DMS79 treated with DMSO at 0.1 percent for 48 hours (cell line): ENCODE data around the gene SPTBN5.
"Not testable (repeated sequence)": the region's sequence is repeated elsewhere in the genome, so short reads cannot be mapped to it uniquely, and the experiment has no call there.

ENCODE experiments used
- DNase-seq: peaks from one replicate; lab custom pipeline; 2025; lab: John Stamatoyannopoulos, UW

SPTBN5 gene

DNA sequence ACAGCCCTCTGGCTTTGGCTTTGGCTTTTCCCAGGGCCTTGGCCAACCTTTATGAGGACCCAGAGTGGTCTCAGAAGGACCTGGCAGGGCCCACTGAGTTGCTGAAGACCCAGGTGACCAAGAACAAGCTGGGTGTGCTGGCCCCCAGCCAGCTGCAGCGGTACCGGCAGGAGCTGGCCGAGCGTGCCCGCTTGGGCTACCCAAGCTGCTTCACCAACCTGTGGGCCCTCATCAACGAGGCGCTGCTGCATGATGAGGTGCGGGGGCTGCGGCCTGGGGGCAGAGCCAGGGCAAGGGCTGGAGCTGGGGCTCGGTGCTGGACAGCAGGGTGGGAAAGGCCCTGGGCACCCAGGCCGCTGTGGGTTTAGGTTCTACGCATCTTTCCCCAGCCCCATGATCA, 49.0 kb downstream of the SPTBN5 start:
- DNase-seq: no peak

DNA sequence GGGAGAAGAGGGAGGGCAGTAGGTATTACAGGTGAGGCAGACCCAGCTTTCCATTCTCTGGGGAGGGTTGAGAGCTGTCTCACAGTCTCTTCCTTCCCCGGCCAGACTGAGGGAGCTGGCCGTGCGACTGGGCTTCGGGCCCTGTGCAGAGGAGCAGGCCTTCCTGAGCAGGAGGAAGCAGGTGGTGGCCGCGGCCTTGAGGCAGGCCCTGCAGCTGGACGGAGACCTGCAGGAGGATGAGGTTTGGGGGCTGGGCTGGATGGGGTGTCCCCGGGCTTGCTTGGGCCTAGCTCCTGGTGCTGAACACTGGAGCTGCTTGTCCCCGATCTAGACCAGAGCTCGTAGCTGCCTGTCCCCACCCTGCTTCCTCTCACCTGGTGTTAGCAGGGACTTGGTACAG, 50.3 kb downstream of the SPTBN5 start:
- no peak for DNase-seq

DNA sequence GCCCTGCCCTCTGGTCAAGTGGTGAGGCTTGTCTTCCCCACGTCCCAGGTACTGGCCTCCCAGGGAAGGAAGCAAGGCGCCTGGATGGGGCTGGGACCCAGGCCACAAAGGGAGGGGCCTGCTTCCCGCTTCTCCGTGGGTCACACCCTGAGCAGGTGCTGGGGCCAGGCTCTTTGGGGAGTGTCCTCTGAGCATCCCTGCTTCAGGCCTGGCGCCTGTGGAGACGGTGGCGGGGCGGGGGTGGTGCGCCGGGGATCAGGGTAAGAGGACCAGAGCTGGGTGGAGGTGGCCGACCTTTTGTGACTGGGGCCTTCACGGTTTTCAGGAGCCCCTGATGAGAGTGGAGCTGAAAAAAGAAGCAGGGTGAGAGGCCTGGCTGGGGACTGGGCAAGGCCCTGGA, 51.6 kb downstream of the SPTBN5 start:
- no peak for DNase-seq

DNA sequence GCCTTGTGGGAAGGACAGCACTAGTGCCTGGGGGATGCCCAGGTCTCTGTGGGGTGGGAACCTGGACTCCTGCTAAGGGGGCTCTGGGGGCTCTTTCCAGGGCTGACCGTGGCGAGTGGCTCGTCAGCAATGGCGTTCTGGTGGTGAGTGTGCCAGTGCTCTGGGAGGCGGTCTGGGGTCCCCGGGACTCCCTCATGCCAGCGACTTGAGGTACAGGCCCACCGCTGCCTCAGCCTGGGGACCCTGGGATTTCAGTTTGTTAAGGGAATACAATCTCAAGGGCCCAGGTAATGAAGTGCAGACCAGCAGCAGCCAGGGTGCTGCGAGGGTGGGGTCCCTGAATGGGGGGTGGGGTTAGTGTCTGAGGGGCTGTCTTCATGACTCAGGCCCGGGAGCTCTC, 52.7 kb downstream of the SPTBN5 start:
- DNase-seq: no peak

DNA sequence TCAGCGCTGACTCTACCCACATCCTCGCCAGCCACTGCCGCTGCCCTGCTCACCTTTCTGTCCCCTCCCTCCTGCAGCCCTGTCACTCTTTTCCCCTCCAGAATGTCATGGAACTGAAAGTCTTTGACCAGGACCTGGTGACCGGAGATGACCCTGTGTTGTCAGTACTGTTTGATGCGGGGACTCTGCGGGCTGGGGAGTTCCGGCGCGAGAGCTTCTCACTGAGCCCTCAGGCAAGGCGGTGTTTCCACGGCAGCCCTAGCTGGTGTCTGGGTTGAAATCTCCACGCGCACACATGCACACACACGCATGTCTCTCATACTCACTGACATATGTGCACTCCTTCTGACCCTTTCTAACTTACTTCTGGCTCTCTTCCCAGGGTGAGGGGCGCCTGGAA, 53.2 kb downstream of the SPTBN5 start:
- no peak for DNase-seq

DNA sequence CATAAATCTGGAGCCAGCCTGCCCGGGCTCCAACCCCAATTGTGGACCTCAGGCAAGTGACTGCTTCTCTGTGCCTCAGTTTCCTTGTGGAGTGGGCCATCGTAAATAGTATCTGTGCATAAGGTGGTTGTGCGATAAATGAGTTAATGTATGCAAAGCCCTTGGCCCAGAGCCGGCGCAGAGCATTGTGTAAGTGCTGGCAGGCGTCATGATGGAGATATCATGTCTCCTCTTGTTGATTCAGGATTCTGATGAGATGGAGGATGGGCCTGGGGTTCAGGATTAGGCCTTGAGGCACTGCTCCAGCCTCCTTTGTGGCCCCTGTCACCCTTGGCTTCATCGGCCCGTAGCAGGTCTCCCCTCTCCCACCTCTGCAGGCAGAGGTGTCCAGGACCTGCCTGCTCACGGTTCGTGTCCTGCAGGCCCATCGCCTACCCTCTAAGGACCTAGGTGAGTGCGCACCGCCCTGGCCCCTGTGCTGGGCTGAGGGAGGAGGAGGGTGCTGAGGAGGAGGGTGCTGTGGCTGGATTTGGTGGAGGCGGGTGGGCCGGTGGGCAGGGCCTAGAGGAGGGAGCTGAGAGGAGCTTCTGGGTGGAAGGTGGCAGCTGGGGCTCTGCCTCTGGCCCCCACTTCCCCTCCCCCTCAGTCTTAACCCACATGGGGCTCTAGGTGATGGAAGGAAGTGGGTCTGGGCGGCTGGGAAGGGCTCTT, 53.9 kb downstream of the SPTBN5 start:
- no peak for DNase-seq

DNA sequence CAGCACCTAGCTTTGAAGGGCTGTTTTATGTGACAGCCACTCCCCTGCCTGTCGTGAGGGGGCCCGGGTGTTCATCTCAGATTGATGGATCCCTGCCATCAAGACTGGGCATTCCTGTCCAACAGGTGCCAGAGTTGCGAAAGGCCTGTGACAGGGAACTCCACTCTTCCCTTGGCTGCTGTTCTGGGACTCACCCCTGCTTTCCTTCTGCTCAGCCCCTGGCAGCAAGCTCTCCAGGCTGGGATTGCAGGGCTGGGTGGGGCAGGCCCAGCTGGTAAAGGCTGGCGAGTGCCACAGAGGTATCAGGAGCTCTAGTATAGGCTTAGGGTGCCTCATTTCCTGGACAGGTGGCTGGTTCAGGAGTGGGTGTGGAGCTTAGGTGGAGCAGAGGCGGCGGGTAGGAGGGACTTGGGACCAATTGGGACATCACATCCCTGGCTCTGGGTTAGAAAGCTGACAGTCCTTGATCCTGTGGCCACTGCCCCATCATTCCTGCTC, 55.4 kb downstream of the SPTBN5 start, which contains the start of gene PLA2G4B:
Gene PLA2G4B, plus strand, starts transcription at position 448 of the 498 bp plus-strand sequence. CDS start 67 bp downstream, outside the sequence.
- DNase-seq: no peak

DNA sequence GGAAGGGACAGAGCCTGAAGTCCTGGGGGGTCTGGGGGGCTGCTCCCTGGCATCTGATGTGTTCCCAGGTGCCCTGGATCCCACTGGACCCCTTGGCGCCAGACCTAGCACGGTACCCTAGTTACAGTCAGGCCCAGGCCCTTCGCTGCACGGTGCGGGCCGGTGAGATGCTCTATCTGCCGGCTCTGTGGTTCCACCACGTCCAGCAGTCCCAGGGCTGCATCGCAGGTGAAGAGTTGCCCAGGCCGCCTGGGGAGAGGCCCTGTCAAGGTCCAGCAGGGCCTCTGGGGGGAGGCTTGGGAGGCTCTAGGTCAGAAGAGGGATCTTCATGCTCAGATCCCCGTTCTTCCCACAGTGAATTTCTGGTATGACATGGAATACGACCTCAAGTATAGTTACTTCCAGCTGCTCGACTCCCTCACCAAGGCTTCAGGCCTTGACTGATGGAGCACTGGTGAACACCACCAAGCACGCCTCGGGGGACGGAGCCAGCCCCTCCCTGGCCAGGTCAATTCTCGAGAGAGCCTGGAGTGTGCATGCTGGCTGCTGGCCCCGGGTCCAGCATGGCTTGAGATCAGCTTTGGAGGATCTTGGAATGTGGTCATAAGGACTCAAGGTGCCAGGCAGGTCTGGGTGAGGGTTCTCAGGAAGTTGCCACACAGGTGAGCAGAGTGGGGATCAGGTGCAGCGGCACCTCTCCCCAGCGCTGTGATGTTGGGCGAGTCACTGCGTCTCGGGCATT, 57.0 kb downstream of the SPTBN5 start:
- DNase-seq: no peak

DNA sequence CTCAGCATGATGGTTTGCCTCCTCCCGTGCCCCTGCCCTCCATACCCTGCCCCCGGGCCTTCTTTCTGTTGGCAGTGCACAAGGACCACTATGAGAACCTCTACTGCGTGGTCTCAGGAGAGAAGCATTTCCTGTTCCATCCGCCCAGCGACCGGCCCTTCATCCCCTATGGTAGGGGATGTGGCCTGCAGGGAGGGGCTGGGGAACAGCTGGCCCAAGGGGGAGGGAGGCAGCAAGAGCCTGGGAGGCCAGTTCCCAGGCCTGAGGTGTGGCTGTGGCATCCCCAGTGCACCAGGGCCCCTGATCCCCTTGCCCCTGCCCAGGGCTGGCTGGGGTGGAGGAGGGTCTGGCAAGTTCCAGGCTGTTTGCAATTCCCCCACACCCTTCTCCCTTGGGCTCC, 57.8 kb downstream of the SPTBN5 start:
- DNase-seq: no peak

DNA sequence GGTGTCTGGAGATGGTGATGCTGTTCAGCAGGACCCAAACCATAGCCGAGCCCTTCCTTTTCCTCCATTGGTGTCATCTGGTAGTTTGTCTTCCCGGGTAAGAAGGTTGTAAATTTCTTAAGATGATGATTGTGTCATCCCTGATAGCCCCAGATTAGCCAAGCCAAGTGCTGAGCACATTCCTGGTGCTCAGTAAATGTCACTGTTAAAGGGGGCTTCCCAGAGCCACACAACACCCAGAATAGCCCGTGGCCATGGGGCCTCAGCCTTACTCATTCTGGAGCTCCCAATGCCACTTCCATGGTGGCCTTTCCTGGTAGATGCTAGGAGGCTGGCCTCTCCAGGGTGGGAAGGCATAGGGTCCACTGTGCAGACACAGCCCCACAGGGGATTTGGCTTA, 59.8 kb downstream of the SPTBN5 start:
- DNase-seq: no peak

DNA sequence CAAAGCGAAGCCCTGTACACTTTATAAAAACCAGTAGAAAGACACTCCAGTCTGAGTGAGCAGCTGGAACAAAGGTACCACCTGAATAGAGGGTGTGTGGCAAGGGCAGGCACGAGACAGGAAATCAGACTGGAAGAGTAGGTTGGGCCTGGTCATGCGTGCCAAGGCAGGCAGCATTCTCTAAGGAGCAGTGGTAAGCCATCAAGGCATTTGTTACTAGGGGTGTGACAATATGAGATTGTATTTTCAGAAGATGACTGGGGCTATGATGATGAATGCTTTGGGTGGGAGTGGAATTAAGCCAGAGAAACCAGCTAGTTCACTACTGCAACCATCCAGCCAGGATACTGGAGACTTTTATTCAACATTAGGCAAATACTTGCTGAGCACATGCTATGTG, 61.0 kb downstream of the SPTBN5 start:
- no peak for DNase-seq

DNA sequence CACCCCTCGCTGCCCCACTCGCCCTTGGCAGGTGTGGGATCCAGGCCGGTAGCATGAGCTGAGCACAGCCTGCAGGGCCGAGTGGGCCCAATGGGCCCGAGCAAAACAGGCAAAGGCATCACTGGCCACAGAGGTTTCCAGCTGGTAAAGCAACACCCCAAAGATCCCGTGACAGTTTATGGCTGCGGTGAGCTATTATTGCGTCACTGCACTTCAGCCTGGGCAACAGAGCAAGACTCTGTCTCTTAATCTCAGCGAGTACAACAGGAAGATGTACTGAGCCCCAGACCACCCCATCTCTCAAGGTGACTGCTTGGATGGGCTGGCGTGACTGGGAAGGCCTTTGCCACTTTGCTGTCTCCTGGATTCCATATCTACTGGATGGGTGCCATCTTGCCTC, 61.6 kb downstream of the SPTBN5 start:
- DNase-seq: no peak

DNA sequence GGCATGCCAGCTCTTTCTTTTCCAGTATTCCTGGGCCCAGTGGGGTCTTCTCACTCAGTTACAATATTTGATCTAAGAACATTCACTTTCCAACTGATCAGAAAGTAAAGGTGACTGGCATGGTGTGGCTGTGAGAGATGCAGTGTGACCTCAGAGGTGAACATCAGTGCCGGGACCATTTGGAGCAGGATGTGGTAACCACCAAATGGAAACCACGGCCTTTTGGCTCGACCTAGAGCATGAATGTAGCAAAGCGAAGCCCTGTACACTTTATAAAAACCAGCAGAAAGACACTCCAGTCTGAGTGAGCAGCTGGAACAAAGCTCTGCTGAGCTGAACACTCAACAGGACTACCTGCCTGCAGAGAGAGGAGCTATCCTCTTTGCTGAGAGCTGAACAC, 62.6 kb downstream of the SPTBN5 start:
- not testable (repeated sequence) for DNase-seq

DNA sequence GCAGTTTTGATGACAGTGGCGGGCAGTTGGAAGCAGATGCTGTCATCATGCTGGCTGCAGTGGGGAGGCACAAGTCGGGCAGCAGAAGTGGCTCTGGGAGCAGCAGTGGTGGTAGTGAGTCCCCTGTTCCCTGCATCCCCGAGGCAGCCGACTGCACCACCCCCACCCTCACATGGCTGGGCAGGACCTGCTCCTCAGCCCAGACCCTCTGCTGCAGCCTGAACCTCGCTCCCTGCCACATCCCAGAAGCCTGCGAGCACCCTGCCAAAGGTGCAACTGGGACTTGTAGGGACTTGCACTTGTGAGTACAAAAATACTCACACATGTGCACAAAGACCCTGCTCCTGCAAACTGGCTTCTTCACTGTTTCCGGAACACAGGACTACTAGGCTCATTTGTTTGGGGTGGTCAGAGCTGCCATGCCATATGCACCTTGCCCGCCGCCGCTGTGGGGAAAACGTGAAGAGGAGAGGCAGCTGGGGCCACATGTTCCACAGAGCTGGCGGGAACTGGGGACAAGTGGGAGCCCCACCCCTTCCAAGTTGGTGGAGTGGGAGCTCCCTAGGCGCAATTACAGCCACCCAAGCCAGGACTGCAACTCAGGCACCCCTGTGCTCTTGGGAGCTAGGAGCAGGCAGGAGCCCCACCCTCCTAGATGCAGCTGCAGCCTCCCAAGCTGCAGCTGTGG, 63.8 kb downstream of the SPTBN5 start:
- DNase-seq: no peak

DNA sequence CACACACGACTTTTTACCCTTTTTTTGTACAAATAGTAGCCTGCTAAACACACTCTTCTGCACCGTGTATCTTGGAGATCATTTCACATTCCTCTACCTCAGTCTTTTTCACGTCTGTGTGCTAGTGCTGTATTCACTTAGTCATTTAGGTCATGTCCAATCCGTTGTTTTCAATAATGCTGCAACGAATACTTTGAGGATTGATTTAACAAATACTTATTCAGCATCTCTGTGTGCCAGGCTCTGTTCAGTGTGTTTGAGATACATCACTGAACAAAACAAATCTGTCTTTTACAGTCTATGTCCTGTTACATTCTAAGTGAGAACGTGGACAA, 65.1 kb downstream of the SPTBN5 start:
- no peak for DNase-seq

DNA sequence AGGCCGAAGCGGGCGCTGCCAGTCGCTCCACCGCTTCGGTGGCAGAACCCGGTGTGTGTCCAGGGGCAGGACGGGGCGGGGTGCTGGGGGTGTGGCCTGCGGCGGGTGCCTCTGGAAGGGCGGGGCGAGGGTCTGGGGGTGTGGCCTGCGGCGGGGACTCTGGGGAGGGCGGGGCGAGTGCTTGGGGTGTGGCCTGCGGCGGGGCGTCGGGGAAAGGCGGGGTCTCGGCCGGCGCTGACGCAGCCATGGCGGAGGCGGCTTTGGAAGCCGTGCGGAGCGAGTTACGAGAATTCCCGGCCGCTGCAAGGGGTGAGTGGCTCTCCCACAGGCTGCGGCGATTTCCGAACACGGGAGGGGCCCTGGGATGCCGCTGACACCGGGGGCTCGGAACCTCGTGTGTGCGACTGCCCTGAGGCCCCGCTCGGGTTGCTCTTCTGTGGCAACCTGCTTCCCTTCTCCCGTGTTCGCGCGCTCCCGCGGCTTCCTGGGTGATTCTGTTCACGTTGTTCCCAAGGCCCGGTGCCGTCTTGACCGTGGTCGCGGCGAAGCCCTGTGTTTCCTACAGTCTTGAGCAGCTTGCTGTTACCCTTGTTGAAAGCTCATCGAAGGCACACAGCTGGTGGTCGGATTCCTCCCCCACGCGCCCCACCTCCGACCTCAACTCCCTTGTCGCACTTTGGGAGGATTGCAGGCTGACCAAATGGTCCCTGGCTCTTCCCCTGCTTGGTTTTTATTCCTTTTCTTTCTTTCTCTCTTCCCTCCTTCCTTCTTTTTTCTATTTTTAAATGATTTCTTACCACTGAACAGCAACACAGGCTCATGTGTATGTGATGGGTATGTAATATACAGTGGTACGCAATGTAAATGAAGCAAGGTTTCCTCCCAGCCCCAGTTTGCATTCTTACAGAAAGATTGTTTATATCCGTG, 65.7 kb downstream of the SPTBN5 start, which contains the start of gene JMJD7:
Gene JMJD7, plus strand, starts transcription at position 213 of the 927 bp plus-strand sequence. Its CDS starts 33 bp downstream, at position 246.
- DNase-seq: peak; percentile 17

DNA sequence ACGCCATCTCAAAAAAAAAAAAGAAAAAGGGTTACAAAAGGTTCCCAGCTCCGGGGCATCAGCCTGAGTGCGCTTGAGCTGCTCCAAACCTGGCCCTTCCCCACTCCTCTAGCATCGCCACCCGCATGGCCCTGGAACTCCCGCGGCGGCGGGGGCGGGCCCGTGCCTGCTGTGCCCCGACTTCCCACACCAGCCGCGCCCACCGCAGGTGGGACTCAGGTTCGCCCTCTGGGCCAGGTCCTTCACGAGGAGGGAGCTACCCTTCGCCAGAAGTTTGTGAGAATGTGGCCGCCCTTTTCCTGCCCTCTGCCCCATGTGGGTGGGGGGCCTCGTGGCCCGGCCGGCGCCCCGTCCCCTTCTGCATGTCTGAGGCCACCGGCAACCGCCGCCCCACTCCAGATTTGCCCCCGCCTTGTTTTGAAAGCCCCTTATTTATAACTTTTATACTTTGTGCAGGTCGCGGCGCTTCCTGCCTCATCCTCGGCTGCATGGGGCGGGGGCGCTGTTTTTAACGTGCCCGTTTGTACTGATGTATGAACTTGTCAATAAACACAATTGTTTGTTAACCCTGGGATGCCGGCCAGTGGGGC, 66.5 kb downstream of the SPTBN5 start:
- DNase-seq: no peak

DNA sequence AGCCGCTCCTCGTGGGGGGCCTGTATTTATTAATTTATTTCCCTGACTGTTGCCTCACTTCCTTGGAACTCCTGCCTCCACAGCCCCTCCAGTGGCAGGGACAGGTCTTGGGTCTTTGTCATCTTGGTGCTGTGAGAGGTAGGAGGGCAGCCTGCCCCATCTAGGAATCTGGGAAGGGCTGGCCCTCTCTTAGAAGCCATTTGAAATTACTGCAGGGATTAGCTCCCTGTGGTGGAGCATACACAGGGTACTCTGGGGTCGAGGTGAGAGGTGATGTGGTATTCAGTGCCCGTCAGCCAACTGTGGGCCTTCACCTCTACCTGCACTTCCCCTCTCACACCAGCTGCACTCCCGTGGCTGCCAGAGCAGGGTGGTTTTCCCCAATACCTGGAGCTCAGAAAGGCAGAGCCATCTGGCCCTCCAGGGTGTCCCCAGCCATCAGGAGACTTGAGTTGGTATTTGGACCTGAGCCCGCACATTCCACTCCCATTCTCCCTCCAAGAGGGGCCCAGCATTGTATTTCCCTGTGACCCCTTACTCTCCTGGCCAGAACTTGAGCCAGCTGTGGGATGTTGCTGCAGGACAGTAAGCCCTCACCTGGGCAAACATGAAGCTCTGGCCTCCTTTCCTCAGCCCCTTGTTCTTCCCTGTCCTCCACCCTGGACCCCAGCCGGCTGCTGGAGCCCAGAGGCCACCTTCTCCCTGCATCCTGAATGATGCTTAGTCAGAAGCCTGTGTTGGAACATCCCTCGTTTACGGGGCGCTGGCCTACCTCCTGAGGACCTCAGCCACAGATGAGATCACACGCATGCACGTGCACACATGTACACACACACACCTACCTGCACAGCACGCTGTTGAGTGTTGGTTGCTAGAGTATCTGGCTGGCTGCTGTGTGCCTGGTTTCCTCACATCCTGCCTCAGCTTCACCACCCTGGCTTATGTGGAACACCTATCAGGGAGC, 68.0 kb downstream of the SPTBN5 start:
- DNase-seq: no peak

DNA sequence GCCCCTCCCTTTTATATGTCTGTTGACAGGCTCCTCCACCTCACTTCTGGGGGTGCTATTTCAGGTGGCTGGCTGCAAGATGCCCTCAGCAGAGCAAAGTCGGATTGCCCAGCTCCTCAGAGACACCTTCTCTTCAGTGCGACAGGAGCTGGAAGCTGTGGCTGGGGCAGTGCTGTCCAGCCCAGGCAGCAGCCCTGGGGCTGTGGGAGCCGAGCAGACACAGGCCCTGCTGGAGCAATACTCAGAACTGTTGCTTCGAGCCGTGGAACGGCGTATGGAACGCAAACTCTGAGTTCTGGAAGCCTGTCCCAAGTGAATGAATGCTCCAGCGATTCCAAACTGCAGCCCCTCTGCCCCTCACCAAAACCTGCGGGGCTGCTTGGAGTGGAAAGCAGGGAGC, 68.7 kb downstream of the SPTBN5 start:
- no peak for DNase-seq

DNA sequence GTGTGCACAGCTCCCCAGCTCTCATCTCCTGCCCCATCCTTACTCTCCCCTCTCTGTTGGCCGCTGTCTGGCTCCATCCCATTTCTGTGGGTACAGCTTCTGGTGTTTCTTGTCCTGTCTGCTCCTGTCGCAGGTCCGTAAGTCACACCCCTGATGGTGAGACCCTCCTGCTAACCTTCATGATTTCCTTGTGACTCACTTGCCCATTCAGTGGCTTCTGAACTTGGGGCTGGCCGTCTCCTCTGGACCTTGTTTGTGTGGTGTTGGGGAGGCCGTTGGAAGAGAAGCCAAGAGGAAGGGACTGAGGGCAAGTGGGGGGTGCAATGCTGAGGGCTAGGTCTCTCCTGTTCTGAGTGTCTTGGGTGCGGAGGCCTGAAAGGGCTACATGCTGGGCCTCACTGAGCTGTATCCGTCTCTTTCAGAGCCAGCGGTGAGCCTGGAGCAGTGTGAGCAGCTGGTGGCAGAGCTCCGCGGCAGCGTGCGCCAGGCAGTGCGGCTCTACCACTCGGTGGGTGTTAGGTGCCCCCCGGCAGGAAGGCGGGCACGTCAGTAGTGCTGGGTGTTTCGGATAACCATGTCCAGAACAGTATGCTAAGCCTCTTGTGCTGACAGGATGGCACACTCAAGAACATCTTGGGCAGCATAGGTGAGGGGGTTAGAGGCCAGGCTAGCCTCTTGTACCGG, 69.6 kb downstream of the SPTBN5 start:
- no peak for DNase-seq
